Fibroblast of lung (primary cell): ENCODE data around the gene FAM13C.

Source experiments
- CTCF ChIP-seq, 2 donors: IDR thresholded peaks in 1 of 2; conservative IDR thresholded peaks in 1 of 2; 1 replicate in 1 of 2; 2 replicates in 1 of 2; pipeline ENCODE4 v1.5.1; 2011 to 2012; ENCODE audit warnings: low read length in 2 of 2, control low read depth in 1 of 2, inconsistent platforms in 1 of 2, low read depth in 1 of 2, mild to moderate bottlenecking in 1 of 2
- EZH2 ChIP-seq: IDR thresholded peaks from 2 replicates; pipeline ENCODE4 v1.5.1; 2012; ENCODE audit warnings: low read length, control low read depth, mild to moderate bottlenecking; ENCODE audit errors: missing control alignments

- TF ChIP-seq CTCF (conservative IDR thresholded peaks at IDR 0.05 in 1 of 2, IDR thresholded peaks at IDR 0.05 in 1 of 2; ENCODE audit: low read depth in 1 of 2, low read length in 2 of 2) (no peak), EZH2 (no peak)
Measured at GRCh38 chr10:59383436-59383835, 21.1 kb upstream of the FAM13C start.
